Mesendoderm (in vitro differentiated cells): ENCODE results near the gene UBR3.

Experiments
- DNase-seq: peaks from one replicate; pipeline ENCODE4 v3.0.0; 2013
- H2AK5ac ChIP-seq: 2 replicates; pipeline ENCODE4 v1.6.1; 2013; ENCODE audit warnings: low read length, inconsistent platforms
- H2BK120ac ChIP-seq: 2 replicates; pipeline ENCODE4 v1.6.1; 2013; ENCODE audit warnings: low read depth, mild to moderate bottlenecking, low read length, moderate library complexity, mixed read lengths
- H2BK15ac ChIP-seq: replicated peaks from 2 replicates; pipeline ENCODE4 v1.6.1; 2013; ENCODE audit warnings: low read depth, mild to moderate bottlenecking, moderate library complexity
- H2BK5ac ChIP-seq: 2 replicates; pipeline ENCODE4 v1.6.1; 2013; ENCODE audit warnings: low read length, inconsistent platforms
- H3K18ac ChIP-seq: 2 replicates; pipeline ENCODE4 v1.6.1; 2013; ENCODE audit warnings: mild to moderate bottlenecking, low read length, mixed read lengths
- H3K23ac ChIP-seq: one replicate; pipeline ENCODE4 v1.6.1; 2013; ENCODE audit warnings: low read length
- H3K27ac ChIP-seq: 2 replicates; pipeline ENCODE4 v1.5.1; 2013; ENCODE audit warnings: low read depth, mild to moderate bottlenecking, inconsistent platforms, low read length, moderate library complexity
- H3K27me3 ChIP-seq: 2 replicates; pipeline ENCODE4 v1.6.1; 2013; ENCODE audit warnings: low read length, control low read depth, mild to moderate bottlenecking, inconsistent platforms; ENCODE audit not compliant: insufficient read depth, poor library complexity
- H3K36me3 ChIP-seq: 2 replicates; pipeline ENCODE4 v1.6.1; 2013; ENCODE audit warnings: low read length, inconsistent platforms; ENCODE audit not compliant: control insufficient read depth, insufficient read depth
- H3K4ac ChIP-seq: one replicate; pipeline ENCODE4 v1.6.1; 2013; ENCODE audit warnings: low read depth, mild to moderate bottlenecking, low read length, moderate library complexity
- H3K4me1 ChIP-seq: 2 replicates; pipeline ENCODE4 v1.6.1; 2013; ENCODE audit warnings: low read depth, low read length, inconsistent platforms; ENCODE audit not compliant: control insufficient read depth
- H3K4me2 ChIP-seq: 2 replicates; pipeline ENCODE4 v1.6.1; 2013; ENCODE audit warnings: low read length
- H3K4me3 ChIP-seq: 2 replicates; pipeline ENCODE4 v1.5.1; 2013; ENCODE audit warnings: mild to moderate bottlenecking, low read length
- H3K56ac ChIP-seq: one replicate; pipeline ENCODE4 v1.6.1; 2013; ENCODE audit warnings: low read length
- H3K79me1 ChIP-seq: 2 replicates; pipeline ENCODE4 v1.6.1; 2013; ENCODE audit warnings: low read length, inconsistent platforms
- H3K79me2 ChIP-seq: 2 replicates; pipeline ENCODE4 v1.6.1; 2013; ENCODE audit warnings: mild to moderate bottlenecking, low read length; ENCODE audit not compliant: control insufficient read depth, insufficient read depth
- H3K9ac ChIP-seq: 2 replicates; pipeline ENCODE4 v1.6.1; 2013; ENCODE audit warnings: low read length, inconsistent platforms
- H4K5ac ChIP-seq: one replicate; pipeline ENCODE4 v1.6.1; 2013; ENCODE audit warnings: low read length
- H4K8ac ChIP-seq: one replicate; pipeline ENCODE4 v1.6.1; 2013; ENCODE audit warnings: low read depth, mild to moderate bottlenecking, control low read depth, low read length, moderate library complexity
- WGBS: extraction: QIAGEN DNeasy Blood & Tissue Kit; methylation state at CpG from one replicate; pipeline ENCODE4 v1.1.7; 2013; ENCODE audit warnings: low lambda C conversion rate, missing lambda C conversion rate; ENCODE audit not compliant: insufficient coverage; ENCODE audit errors: extremely low coverage; 5-methylcytosine and 5-hydroxymethylcytosine counted together

UBR3 gene

GRCh38 chr2:170047331-170048065 is 220.2 kb downstream of the UBR3 start:
- H3K79me2 ChIP-seq: no peaks in the 10 kb centered on the region
- H3K4me3 ChIP-seq: no peak overlapping the region
- no peaks in the 10 kb centered on the region for H3K27me3 ChIP-seq
- no peak overlapping the region for H4K5ac ChIP-seq
- H3K36me3 ChIP-seq: no peaks in the 10 kb centered on the region
- H2BK15ac ChIP-seq: no peak overlapping the region
- H3K56ac ChIP-seq: no peak overlapping the region
- no peak overlapping the region for H3K18ac ChIP-seq
- no peaks in the 10 kb centered on the region for H3K4me1 ChIP-seq
- WGBS: no CpG with 5 or more reads among the region's 3 CpGs
- no peak overlapping the region for H2AK5ac ChIP-seq
- H3K4me2 ChIP-seq: no peak overlapping the region
- no peak overlapping the region for H2BK120ac ChIP-seq
- H4K8ac ChIP-seq: no peak overlapping the region
- no peak for DNase-seq
- no peak overlapping the region for H3K9ac ChIP-seq
- H2BK5ac ChIP-seq: no peak overlapping the region
- H3K23ac ChIP-seq: no peak overlapping the region
- H3K79me1 ChIP-seq: no peaks in the 10 kb centered on the region
- no peak overlapping the region for H3K27ac ChIP-seq
- no peak overlapping the region for H3K4ac ChIP-seq

- Histone ChIP-seq H3K27me3 (no peaks in the 10 kb centered on the region), H2BK5ac (no peak overlapping the region), H2BK120ac (no peak overlapping the region), H2BK15ac (no peak overlapping the region), H4K5ac (no peak overlapping the region), H3K56ac (no peak overlapping the region), H3K18ac (no peak overlapping the region), H3K4ac (no peak overlapping the region), H3K27ac (no peak overlapping the region), H3K4me3 (no peak overlapping the region), H4K8ac (no peak overlapping the region), H2AK5ac (no peak overlapping the region), H3K79me1 (no peaks in the 10 kb centered on the region), H3K9ac (no peak overlapping the region), H3K23ac (no peak overlapping the region), H3K36me3 (no peaks in the 10 kb centered on the region), H3K79me2 (no peaks in the 10 kb centered on the region), H3K4me2 (no peak overlapping the region), H3K4me1 (no peaks in the 10 kb centered on the region)
- no CpG with 5 or more reads among the region's 2 CpGs for WGBS
- no peak for DNase-seq
Observed at GRCh38 chr2:170052151-170052550, 224.9 kb downstream of the UBR3 start.

DNA sequence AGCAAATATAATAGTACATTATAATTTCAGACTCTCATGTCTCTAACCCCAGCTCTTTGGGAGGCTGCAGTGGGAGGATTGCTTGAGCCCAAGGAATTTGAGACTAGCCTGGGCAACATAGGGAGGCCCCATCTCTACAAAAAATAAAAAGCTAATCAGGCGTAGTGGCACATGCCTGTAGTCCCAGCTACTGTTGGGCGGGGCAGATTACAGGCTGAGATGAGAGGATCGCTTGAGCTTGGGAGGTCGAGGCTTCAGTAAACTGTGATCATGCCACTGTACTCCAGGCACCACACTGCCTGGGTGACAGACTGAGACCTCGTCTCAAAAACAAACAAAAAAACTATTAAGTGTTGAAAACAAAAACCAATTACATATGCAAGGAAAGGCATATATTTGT is 227.7 kb downstream of the UBR3 start:
- no CpG with 5 or more reads among the region's 5 CpGs for WGBS
- no peak overlapping the region for H3K4me3 ChIP-seq
- no peak for DNase-seq

GRCh38 chr2:170056900-170057299 is 229.6 kb downstream of the UBR3 start:
- H3K18ac ChIP-seq: no peak overlapping the region
- no peak overlapping the region for H3K27ac ChIP-seq
- WGBS: no CpG with 5 or more reads among the region's 1 CpG
- no peak overlapping the region for H3K56ac ChIP-seq
- H3K4ac ChIP-seq: no peak overlapping the region
- H2AK5ac ChIP-seq: no peak overlapping the region
- H3K9ac ChIP-seq: no peak overlapping the region
- no peaks in the 10 kb centered on the region for H3K27me3 ChIP-seq
- no peak overlapping the region for H4K5ac ChIP-seq
- H3K4me1 ChIP-seq: no peaks in the 10 kb centered on the region
- no peak overlapping the region for H2BK15ac ChIP-seq
- H3K79me2 ChIP-seq: no peaks in the 10 kb centered on the region
- no peak overlapping the region for H2BK5ac ChIP-seq
- no peak overlapping the region for H3K23ac ChIP-seq
- H3K36me3 ChIP-seq: no peaks in the 10 kb centered on the region
- no peaks in the 10 kb centered on the region for H3K79me1 ChIP-seq
- H3K4me2 ChIP-seq: no peak overlapping the region
- no peak overlapping the region for H3K4me3 ChIP-seq
- H2BK120ac ChIP-seq: no peak overlapping the region
- no peak for DNase-seq
- H4K8ac ChIP-seq: no peak overlapping the region

More for the DNA sequence above, 227.7 kb downstream of the UBR3 start:
- H3K79me2 ChIP-seq: no peaks in the 10 kb centered on the region
- no peak overlapping the region for H2BK120ac ChIP-seq
- no peak overlapping the region for H3K27ac ChIP-seq
- no peak overlapping the region for H3K9ac ChIP-seq
- no peaks in the 10 kb centered on the region for H3K4me1 ChIP-seq
- H3K23ac ChIP-seq: no peak overlapping the region
- no peak overlapping the region for H3K18ac ChIP-seq
- H3K56ac ChIP-seq: no peak overlapping the region
- H2AK5ac ChIP-seq: no peak overlapping the region
- no peak overlapping the region for H3K4ac ChIP-seq
- H3K36me3 ChIP-seq: no peaks in the 10 kb centered on the region
- H3K4me2 ChIP-seq: no peak overlapping the region
- H4K8ac ChIP-seq: no peak overlapping the region
- no peak overlapping the region for H2BK15ac ChIP-seq
- H4K5ac ChIP-seq: no peak overlapping the region
- no peaks in the 10 kb centered on the region for H3K27me3 ChIP-seq
- H2BK5ac ChIP-seq: no peak overlapping the region
- H3K79me1 ChIP-seq: no peaks in the 10 kb centered on the region

DNA sequence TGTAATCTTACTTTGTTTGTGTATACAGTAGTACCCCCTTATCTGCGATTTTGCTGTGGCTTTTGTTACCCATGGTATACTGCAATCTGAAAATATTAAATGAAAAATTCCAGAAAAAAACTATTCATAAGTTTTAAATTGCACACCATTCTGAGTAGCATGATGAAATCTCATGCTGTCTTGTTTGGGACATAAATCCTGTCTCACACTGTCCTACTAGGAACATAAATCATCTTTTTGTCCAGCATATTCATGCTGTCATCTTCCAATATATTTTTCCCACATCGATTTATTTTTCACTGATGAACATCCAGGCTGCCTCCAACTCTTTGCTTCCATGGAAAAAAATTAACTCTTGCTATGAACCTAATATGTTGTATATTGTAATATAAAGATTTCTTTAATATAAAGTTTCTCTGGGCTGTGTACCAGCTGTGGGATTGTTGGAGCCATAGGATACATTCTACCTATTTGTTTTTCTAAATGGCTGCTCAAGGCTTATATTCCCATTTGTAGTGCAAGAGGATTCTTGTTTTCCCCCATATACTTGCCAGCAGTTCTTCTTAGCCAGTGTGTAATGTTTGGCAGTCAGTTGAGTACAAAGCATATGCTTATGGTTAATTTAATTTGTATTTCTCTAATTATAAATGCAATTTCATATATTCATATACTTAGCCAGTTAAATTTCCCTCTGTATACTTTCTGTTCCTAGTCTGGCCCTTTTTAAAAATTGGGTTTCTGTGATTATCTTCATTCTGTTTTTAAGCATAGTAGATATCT is 236.4 kb downstream of the UBR3 start:
- DNase-seq: no peak
- H4K5ac ChIP-seq: no peak overlapping the region
- H3K18ac ChIP-seq: no peak overlapping the region

More for the DNA sequence above, 236.4 kb downstream of the UBR3 start:
- no peak overlapping the region for H2AK5ac ChIP-seq
- no peaks in the 10 kb centered on the region for H3K36me3 ChIP-seq
- H3K27me3 ChIP-seq: no peaks in the 10 kb centered on the region
- no peak overlapping the region for H2BK120ac ChIP-seq
- no peak overlapping the region for H3K4me2 ChIP-seq
- no peak overlapping the region for H3K4me3 ChIP-seq
- H3K79me2 ChIP-seq: no peaks in the 10 kb centered on the region
- H3K56ac ChIP-seq: no peak overlapping the region
- H3K23ac ChIP-seq: no peak overlapping the region
- H3K4ac ChIP-seq: no peak overlapping the region
- WGBS: no CpG with 5 or more reads among the region's 2 CpGs
- no peak overlapping the region for H2BK5ac ChIP-seq
- no peak overlapping the region for H2BK15ac ChIP-seq
- no peaks in the 10 kb centered on the region for H3K4me1 ChIP-seq
- no peak overlapping the region for H3K27ac ChIP-seq
- H3K79me1 ChIP-seq: no peaks in the 10 kb centered on the region
- no peak overlapping the region for H4K8ac ChIP-seq
- no peak overlapping the region for H3K9ac ChIP-seq
